ENCODE data around the gene KLHL5.

Gene KLHL5

DNA sequence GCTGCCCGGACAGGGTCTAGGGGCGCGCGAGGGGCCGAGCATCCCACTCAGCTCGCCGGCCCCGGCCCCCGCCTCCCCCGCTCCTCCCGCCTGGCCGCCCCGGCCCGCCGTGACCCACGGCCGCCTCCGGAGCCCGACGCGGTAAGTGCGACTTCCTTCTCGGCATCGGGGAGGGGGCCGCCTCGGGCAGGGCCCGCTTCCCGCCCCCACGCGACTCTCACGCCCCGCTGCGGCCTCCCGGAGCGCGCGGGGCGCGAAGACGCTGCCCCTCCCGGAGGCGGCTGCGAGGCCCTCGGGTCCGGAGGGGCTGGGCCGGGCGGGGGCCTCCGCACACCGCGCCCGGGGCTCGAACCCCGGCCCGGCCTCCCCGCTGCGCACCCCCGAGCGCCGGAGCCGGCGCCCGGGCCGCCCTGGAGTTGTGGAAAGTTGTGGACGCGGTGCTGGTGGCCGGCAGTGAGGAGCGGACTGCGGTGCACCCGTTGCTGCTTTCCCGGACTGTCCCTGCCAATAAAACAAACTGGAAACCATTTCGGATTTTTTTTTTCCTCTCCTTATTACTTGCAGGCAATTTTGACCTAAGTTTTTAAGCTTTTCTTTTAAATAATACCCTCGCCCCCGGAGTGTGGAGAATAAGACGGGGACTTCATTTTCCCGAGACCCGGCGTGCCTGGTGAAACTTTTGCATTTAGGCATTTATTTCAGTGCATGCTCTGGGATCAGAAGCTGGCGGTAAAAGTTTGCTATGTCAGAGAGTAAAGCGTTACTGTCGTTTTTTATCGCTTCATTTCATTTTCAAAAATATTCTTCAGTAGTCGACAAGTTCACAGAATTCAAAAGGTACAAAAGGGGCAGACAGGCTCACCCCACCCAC, 16.8 kb upstream of the KLHL5 start:
- DNase-seq: peak; percentile 52

DNA sequence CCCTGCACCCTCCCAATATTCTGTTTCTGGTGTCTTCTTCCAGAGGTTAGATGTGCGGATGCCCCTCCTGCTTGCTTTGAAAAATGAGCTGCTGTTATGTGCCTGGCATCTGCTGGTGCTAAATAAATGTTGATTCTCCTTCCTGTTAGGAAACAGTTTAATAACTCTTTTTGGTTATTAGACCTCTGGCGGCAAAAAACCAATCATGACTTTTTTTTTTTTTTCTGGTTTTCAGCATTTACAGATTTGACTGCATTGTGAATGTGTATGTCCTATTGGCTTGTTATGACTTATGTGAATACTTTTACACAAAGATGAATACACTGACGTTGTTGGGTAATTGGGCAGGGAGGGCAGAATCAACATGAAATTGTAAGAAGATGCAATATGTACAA, 16.2 kb upstream of the KLHL5 start:
- DNase-seq: peak; percentile 45

DNA sequence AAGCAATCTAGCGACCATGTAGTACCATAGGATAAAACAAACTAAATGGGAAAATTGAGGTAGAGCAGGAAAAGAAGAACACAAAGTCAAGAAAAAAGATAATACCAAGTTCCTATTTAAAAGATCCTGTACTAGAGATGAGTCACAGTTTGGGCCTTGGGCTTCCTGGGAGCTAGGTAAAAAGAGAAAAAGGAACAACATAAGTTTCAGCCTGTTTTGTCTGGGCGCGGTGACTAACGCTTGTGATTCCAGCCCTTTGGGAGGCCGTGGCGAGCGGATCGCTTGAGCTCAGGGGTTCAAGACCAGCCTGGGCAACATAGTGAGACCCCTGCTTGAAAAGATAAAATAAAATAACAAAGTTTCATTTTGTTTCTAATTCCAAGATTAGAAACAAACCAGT, 15.8 kb upstream of the KLHL5 start:
- no peak for DNase-seq

DNA sequence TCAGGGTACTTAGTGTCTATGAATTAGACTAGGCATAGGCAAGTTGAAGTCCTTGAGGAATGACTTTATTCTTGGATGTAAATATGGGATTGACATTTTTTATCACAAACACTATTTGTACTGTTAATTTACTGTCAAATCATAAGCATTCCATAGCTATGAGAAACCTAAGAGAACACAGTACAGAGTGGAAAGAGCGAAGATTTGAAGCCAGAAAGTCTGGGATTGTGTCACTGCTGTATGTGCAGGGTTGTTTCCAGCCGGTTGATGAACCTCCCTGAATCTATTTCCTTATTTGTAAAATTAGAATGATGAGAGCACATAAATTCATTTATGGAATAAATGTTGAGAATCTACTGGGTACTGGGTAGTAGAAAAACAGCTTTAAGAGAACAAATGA, 14.4 kb upstream of the KLHL5 start:
- no peak for DNase-seq

DNA sequence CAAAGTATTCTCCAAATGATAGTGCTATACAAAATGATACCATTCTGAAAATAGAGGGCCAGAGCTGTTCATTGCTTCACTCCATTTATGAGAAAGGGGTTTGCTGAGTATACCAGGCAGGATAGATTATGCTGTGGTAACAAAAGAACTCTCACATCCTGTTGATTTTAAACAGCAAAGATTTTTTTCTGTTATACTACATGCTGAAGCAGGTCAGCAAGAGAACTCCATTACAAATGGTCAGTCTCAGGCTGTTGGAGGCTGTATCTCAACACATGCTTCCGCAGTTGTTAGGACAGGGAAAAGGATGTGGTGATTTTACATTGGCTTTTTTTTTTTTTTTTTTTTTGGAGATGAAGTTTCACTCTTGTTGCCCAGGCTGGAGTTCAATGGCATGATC, 13.7 kb upstream of the KLHL5 start:
- DNase-seq: peak; percentile 23

DNA sequence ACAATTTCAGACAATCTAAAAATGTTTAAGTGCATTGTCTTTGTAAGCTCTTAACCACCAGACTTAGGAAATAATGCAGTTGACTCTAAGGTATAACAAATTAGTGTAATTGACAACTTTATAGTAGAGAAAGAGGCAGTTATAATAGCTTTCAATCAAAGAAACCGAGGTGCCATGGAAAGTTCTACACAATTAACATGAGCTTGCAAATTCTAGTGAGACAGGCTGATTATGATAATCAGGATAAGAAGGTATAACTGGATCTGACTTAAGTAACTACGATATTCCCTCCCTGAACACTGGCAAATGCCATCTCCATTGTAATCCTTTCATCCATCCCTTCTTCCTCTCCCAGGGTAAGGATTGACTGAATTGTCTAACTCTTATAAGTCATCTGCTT, 11.4 kb upstream of the KLHL5 start:
- no peak for DNase-seq

DNA sequence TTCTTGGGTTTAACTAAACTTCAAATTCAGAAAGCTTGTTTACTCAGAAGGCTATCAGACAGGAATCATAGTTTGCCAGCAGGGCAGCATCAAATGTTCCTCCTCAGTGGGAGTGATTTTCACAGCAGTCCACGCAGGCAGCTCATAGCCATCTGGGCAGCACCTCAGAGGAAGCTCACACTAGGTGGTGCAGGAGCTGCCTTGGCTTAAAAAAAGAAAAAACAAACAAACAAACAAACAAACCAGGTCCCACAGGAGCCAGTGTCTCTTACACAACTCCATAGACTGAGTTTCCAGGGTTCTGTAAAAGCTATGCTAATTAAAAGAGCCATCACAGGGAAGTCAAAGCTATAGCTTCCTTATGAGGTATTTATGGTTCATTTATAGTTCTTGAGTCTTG, 10.5 kb upstream of the KLHL5 start:
- no peak for DNase-seq

DNA sequence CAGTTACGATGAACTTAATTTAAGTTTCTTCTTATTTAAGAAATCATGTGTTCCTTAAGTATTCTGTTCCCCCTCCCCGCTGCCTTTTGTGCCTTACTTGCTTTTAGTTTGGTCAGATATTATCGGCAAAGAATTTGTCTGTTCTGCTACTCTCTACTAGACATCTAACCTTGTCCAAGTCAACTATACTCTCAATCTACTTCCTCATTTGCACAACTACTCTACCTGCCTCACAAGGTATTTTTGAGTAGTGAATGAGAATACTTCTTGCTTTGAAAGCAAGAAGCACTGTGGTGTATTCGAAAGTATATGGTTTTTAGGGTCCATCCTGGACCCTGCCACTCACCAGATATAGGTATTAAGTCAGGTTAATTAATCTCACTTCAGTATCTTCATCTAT, 8.0 kb upstream of the KLHL5 start:
- no peak for DNase-seq

DNA sequence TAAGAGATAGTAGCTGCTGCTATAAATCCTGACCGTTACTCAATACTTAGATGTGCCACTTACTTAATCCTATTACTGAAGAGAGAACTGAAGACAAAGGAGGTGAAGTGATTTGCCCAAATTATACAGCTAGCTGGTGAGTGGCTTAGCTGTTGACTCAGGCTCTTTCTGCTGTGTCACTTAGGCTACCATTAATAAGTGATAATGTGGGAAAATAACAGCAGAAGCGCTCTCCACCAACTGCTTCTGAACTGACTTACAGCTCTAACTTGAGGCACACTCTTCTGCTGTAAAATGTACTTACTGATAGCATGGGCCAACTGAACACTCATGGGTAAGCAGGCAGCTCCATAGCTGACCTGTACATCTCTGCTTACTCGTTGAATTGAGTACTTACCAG, 7.5 kb upstream of the KLHL5 start:
- no peak for DNase-seq

DNA sequence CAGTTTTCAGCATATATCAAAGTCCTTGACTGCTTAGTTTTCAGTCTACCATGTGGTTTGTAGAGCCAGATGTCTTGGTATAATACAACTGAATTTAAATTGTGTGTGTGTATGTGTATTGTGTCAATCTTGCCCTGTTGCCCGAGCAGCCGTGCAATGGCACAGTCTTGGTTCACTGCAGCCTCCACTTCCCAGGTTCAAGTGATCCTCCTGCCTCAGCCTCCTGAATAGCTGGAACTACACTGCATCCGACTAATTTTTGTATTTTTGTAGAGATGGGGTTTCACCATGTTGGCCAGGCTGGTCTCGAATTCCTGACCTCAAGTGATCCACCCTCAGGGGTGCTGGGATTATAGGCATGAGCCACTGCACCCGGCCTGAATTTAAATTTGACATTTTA, 6.0 kb upstream of the KLHL5 start:
- DNase-seq: no peak

DNA sequence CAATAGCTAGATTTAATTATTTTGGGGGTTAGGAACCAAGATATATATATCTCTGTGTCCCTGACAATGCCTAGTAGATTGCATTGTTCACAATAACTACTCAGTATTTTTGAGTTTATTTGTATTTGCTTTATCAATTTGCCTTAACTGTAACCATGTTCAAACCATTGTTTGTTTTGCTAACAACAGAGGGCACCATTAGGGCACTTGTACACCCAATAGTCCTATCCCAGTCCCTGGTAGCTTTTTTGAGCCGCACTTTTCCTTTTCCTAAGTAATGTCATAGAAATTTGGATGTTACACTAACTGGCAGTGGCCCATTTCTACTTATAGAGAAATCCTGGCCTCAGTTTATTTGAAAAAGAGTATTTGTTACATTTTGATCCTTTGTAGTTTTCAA, 575 bp upstream of the KLHL5 start:
- DNase-seq: no peak

DNA sequence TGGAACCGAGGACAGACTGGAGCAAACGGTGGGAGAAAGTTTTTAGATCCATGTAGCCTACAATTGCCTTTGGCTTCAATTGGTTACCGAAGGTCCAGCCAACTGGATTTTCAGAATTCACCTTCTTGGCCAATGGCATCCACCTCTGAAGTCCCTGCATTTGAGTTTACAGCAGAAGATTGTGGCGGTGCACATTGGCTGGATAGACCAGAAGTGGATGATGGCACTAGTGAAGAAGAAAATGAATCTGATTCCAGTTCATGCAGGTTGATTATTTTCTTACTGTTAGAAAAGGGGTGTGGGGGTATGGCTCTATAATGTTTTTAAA, 702 bp downstream of the KLHL5 start:
- no peak for DNase-seq

DNA sequence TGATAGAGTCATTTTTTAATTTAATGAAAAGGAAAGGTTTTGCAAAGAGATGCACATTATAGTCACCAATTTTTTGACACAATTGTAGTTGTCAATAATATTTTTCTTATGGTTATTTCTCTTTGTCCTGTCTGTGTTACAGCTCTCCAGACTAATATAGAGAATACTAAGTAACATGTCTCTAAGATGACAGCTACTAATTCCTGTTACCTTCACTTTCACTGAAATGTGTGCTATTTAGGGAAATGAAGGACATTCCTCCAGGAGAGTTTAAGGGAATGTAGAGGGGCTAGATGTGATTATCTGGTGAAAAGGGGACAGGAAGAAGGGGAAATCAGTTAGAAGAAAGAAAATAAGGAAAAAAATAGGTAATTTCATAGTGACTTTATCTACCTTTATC, 1.4 kb downstream of the KLHL5 start:
- DNase-seq: no peak

DNA sequence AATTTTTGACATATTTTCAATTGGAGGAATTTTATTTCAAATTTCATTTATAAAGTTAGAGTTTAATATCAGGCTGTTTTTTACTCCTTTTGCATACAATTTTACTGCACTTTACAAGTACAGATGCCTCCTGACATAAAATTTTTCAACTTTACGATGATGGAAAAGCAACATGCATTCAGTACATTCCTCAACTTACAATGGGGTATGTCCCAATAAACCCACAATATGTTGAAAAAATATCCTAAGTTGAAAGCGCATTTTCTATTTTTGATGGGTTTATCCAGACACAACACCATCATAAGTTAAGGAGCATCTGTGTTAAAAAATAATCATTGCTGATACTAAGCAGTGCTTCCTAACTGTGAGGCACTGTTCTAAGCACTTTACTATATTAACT, 4.3 kb downstream of the KLHL5 start:
- DNase-seq: no peak

DNA sequence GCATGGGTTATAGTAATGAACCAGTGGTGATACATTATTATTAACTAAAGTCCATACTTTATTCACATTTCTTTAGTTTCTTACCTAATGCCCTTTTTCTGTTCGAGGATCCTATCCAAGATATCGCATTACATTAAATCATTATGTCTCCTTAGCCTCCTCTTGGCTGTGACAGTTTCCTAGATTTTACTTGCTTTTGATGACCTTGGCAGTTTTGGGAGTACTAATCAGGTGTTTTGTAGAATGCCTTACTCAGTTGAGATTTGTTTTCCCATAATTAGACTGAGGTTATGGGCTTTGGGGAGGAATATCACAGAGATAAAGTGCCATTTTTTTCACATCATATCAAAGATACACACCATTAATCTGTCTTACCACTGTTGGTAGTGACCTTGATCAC, 5.0 kb downstream of the KLHL5 start:
- DNase-seq: no peak

DNA sequence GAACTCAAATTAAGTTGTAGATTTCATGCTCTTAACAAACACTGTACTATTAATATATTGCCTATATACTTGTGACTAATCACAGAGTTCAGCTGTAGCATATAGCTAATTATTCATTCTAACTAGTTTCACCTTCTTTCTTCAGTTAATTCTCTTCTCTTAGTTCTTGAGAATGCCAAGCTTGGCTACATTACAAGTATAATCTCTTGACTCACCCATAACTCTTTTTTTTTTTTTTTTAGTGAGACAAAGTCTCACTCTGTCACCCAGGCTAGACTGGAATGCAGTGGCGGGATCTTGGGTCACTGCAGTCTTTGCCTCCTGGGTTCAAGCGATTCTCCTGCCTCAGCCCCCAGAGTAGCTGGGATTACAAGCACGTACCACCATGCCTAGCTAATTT, 5.4 kb downstream of the KLHL5 start:
- no peak for DNase-seq

DNA sequence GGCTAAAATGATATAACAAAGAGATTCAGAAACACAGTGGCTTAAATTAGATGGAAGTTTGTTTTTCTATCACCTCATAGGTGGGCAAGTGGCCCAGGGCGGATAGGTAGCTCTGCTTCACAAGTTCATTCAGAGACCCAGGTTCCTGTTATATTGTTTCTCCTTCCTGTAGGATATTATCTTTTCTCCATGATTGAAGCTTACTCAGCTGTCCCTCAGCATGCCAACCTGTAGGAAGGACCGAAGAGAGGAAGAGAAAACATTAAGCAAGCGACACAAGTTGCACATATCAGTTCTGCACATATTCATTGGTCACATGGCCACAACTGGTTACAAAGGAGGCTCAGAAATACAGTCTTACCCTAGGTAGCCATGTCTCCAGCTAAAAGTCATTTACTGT, 6.9 kb downstream of the KLHL5 start:
- no peak for DNase-seq

DNA sequence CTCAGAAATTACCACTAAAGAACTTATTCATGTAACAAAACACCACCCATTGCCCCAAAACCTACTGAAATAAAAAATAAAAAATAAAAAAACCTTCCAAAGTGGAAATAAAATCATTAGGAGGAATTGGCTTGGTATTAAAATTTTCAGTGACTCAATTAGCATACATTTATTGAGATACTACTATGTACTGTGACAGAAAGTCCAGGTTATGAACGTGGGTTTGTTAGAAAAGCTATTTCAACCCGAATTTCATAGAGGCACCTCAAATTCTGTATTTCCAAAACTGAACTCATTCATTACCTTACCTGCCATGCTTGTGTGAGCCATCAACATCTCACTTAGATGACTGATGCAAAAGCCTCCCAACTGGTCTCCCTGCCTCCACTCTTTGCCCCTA, 16.8 kb downstream of the KLHL5 start:
- DNase-seq: no peak

DNA sequence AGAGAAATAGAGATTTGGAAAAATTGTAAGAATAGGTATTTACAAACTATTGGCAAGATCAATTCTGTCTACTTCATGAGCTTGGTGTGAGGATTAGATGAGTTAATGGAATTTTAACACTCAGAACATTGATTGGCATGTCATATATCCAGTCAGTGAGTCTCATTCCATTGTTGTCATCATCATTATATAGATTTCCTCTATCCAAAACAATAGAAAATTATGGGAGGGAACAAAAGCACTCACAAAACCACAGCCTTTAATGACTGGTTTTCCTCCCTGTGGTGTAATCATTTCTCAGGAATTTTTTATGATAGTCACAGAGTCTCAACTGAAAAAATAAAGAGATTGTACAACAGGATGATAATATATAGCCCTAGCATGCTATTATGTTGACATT, 21.1 kb downstream of the KLHL5 start:
- no peak for DNase-seq

DNA sequence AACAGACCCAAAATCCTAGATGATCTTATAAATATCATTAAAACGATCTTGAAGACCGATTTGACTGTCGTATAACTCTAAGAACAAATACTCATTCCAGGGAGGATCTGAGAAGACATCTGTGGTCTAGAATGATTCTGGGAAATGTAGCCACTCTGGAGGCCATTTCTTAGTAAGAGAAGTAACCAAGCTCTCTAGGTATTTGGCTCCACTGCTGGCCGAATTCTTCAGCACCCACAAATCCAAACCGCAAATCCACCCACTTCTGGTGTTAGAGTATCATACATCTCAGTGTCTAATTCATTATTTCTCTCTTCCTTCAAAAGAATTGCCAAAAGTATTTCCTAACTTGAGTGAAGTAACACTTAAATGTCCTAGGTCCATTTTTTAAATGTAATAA, 23.9 kb downstream of the KLHL5 start:
- DNase-seq: no peak

DNA sequence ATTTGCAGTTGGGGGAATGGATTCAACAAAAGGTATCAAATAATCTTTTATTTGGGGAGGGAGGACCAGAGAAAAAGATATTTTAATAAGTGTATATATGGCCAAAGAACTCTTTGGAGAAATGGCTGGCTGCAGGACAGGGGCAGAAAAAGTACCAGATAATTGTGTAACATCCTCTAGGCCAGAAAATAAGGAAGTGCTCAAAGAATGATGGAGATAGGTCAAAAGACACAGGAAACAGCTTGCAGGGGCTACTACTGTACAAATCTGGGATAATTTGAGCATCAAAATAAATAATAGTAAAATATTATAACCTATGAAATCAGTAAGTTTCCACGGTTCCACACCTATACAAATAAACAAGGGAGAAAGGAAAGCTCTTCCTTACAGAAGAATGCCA, 34.8 kb downstream of the KLHL5 start:
- no peak for DNase-seq

DNA sequence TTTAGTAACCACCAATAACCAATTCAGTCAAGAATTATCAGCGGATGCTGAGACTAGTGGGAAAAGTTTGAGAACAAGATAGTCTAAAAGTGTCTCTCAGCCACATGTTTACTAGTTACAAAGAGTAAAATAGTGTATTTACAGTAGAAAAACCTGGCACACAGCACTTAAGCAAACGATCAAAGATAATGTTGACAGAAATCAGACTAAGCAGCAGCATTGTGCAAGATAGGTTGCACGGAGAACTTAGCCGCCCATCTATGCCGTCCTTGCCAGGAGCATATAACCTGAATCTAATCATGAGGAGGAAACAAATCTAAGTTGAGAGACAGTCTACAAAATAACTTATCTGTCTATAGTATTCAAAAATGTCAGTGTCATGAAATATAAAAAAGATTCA, 35.3 kb downstream of the KLHL5 start:
- no peak for DNase-seq

DNA sequence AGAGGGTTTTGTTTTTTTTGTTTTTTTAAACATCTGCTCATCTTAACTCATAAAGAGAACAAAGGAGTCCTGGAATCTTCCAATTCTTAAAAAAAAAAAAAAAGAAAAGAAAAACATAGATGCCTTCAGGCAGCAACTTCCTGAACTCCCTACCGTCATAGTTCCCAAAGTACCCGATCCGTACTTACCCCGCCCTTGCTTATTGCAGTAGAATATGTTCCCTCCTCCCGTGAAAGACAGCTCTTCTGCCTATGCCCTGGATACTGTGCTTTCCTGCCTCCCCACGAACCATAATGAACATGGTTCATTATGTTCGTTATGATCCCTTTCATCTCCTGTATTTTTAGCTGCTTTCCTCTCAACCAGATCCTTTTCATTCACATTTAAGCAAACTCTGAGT, 40.3 kb downstream of the KLHL5 start:
- no peak for DNase-seq

DNA sequence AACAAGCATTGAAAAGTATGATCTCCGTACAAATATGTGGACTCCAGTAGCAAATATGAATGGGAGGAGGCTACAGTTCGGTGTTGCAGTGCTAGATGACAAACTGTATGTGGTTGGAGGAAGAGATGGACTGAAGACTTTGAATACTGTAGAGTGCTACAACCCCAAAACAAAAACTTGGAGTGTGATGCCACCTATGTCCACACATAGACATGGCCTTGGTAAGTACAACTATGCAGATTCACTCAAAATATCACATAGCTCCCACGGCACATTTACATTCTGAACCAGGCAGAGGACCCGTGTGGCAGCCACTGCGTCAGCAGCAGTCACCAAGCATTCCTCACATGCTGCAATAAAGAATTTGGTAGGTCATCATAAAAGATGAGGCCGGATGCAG, 41.3 kb downstream of the KLHL5 start:
- DNase-seq: no peak

DNA sequence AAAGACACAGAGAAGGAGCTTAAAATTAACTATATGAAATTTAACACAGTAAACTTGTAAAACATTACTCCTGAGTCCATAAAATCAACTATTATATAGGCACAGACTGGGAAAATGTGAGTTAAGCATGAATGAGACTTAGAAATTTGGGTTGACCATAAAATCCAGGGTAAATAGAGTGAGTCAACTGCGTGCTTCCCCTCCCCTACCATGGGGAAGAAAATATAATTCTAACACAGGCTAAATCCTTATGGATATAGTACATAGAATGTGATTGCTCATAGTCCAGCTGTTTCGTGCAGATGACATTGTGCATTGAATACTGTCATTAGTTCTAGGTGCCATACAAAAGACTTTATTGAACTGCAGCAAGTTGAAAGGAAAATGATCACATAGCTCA, 42.2 kb downstream of the KLHL5 start:
- no peak for DNase-seq

DNA sequence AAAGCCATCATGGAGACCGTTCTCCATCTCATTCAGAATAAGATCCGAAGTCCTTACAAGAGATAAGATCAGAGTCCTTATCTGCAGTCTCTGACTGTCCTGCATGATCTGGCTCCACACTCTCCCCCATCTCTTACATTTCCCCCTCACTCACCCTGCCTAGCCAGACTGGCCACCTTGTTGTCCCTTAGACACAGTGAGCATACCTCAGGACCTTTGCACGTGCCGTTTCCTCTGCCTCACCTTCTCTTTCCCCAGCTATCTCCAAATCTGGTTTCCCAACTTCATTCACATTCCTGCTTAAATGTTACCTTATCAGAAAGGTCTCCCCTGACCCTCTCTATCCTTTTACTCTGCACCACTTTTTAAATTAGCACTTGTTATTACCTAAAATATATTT, 44.0 kb downstream of the KLHL5 start:
- DNase-seq: no peak
